Measurements from ENCODE around the gene SUPT7L. TPM values are rescaled to one million over a fixed set of nuclear protein-coding genes. Genes with fewer than 3 reads are reported as not detected.

The SUPT7L gene
- total and polyA plus RNA-seq, 2 of the 13 experiments (the other 11 are each of a cell fraction or from before 2014, with no cell fraction given), result 32.9 to 77.5 TPM

DNA sequence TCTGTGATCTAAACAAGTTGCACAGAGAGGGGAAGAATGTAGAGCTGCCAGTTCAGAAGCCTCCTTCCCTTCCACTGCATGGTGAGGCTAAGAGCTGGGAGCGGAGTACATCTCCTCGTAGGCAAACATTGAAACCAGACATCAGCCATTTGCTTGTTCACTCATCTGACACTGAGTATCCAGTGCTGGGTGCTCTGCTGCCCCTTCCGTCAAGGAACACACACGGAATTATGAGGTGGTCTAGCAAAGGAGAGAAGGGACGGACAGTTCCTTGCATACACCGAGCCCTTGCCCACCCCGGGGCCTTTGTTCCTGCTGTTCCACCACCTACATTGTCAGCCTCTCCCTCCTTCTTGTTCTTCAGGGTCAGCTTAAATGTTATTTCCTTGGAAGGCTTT, 44.8 kb upstream of the SUPT7L start:
- TF ChIP-seq HNF4G (IDR thresholded peaks at IDR 0.05; ENCODE audit: borderline replicate concordance, low read depth, low read length) (no peak), HNF4G (CRISPR knock-in tag; IDR thresholded peaks at IDR 0.05; ENCODE audit: borderline replicate concordance, low read depth) (no peak), PTBP1 (IDR thresholded peaks at IDR 0.05; ENCODE audit: low read depth, low read length, poor library complexity, severe bottlenecking) (no peak), ZNF460 (CRISPR knock-in tag; IDR thresholded peaks at IDR 0.05; ENCODE audit: borderline replicate concordance) (no peak), TEAD3 (CRISPR knock-in tag; optimal IDR thresholded peaks at IDR 0.05; ENCODE audit: borderline replicate concordance) (peak; percentile 28), TERF1 (CRISPR knock-in tag; IDR thresholded peaks at IDR 0.05) (no peak)
- TF ChIP-seq, protein P1, sequence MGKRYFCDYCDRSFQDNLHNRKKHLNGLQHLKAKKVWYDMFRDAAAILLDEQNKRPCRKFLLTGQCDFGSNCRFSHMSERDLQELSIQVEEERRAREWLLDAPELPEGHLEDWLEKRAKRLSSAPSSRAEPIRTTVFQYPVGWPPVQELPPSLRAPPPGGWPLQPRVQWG (CRISPR knock-in tag; IDR thresholded peaks at IDR 0.05; ENCODE audit: borderline replicate concordance, low read depth), result no peak
- DNase-seq (ENCODE audit: low spot score) (no peak), ATAC-seq (peak; percentile 53), FAIRE-seq (no peak)
- no peaks in the 10 kb centered on the region for H3K36me3 ChIP-seq (replicated peaks in 1 of 2; ENCODE audit: control insufficient read depth in 1 of 2, insufficient read depth in 2 of 2, low read length in 2 of 2)
- 57% methylated on average over 7 of the region's 7 CpGs for WGBS (ENCODE audit: low lambda C conversion rate)
- H3K9ac ChIP-seq (ENCODE audit: insufficient read depth, low read depth, low read length), result no peak overlapping the region
- intact Hi-C loops (cut with micrococcal nuclease; ENCODE audit: unreplicated experiment), result loop anchor here (10.0 kb wide), 1 partner anchor 857 kb away; no protein-coding TSS in a partner anchor
- H3K79me2 ChIP-seq (ENCODE audit: insufficient read depth, low read length), result no peaks in the 10 kb centered on the region
- no TSS peak for BruUV-seq (replicated peaks)
- H3K4me3 ChIP-seq (replicated peaks in 1 of 3; ENCODE audit: insufficient read depth in 1 of 3, low read depth in 2 of 3, low read length in 3 of 3), result no peak overlapping the region
- ChIA-PET POLR2A (interaction anchor here (0.6 kb wide), 1 partner anchor 45 kb away, joined by 4 read pairs; no protein-coding TSS in a partner anchor), CTCF (ENCODE audit: low intra/inter-chr PET ratio, low total read pairs) (no interaction called here)
- no peak overlapping the region for H2AFZ ChIP-seq (ENCODE audit: low read length)
- in situ Hi-C loops (cut with HindIII; ENCODE audit: extremely low pct_ligation_motif_present, low pct_unique_long_range_greater_than_20kb), result loop anchor here (5.0 to 10.0 kb wide), 2 partner anchors 44 to 687 kb away; partner anchors contain the start of gene FOSL2
- no peaks in the 10 kb centered on the region for H3K27me3 ChIP-seq (ENCODE audit: control insufficient read depth in 1 of 2, insufficient read depth in 2 of 2, low read length in 2 of 2)
- no peaks in the 10 kb centered on the region for H3K9me3 ChIP-seq (ENCODE audit: low read length)
- no peak overlapping the region for H3K27ac ChIP-seq (ENCODE audit: extremely low read length, insufficient read depth, low read length)
- peak overlapping the region; percentile 19 for H3K4me2 ChIP-seq (ENCODE audit: low read depth, low read length)
- H3K4me1 ChIP-seq (ENCODE audit: insufficient read depth, low read length), result peaks cover 53% of the 10 kb centered on the region
- no peaks in the 10 kb centered on the region for H4K20me1 ChIP-seq (ENCODE audit: insufficient read depth, low read length)
